Brain pericyte (primary cell): ENCODE data around the gene CTDSP2.
"Not testable (repeated sequence)": the region's sequence is repeated elsewhere in the genome, so short reads cannot be mapped to it uniquely, and the experiment has no call there.

Experiments used
- DNase-seq: peaks from one replicate; pipeline ENCODE4 v3.0.0-alpha.2; 2012; ENCODE audit warnings: low read depth, low spot score

CTDSP2 gene

GRCh38 chr12:57835366-57836288, 10.9 kb downstream of the CTDSP2 start:
- no peak for DNase-seq

GRCh38 chr12:57834086-57834876, 12.2 kb downstream of the CTDSP2 start:
- no peak for DNase-seq

GRCh38 chr12:57833672-57834071, 12.9 kb downstream of the CTDSP2 start:
- DNase-seq, result no peak

- DNase-seq, result no peak
Measured at GRCh38 chr12:57832966-57833365, 13.6 kb downstream of the CTDSP2 start.

GRCh38 chr12:57830393-57830792, 16.1 kb downstream of the CTDSP2 start:
- no peak for DNase-seq

- DNase-seq, result no peak
Measured at GRCh38 chr12:57829025-57829777, 17.3 kb downstream of the CTDSP2 start.

- DNase-seq, result no peak
Measured at GRCh38 chr12:57826966-57827365, 19.6 kb downstream of the CTDSP2 start.

- no peak for DNase-seq
Measured at GRCh38 chr12:57826400-57826799, 20.1 kb downstream of the CTDSP2 start.

- DNase-seq, result no peak
Measured at GRCh38 chr12:57825451-57825850, 21.1 kb downstream of the CTDSP2 start.

- no peak for DNase-seq
Measured at GRCh38 chr12:57823908-57824640, 22.5 kb downstream of the CTDSP2 start.

- DNase-seq, result no peak
Measured at GRCh38 chr12:57823131-57823907, 23.2 kb downstream of the CTDSP2 start.

GRCh38 chr12:57822392-57823130, 24.0 kb downstream of the CTDSP2 start:
- DNase-seq, result no peak

- DNase-seq, result no peak
Measured at GRCh38 chr12:57821474-57822214, 24.9 kb downstream of the CTDSP2 start.

- not testable (repeated sequence) for DNase-seq
Measured at GRCh38 chr12:57821015-57821414, 25.5 kb downstream of the CTDSP2 start.

GRCh38 chr12:57820119-57820518, 26.4 kb downstream of the CTDSP2 start:
- not testable (repeated sequence) for DNase-seq

- not testable (repeated sequence) for DNase-seq
Measured at GRCh38 chr12:57817990-57818331, 28.6 kb downstream of the CTDSP2 start.

GRCh38 chr12:57817261-57817989, 29.1 kb downstream of the CTDSP2 start:
- no peak for DNase-seq

- DNase-seq, result no peak
Measured at GRCh38 chr12:57816855-57817151, 29.7 kb downstream of the CTDSP2 start.
